A549 (cell line): ENCODE measurements around the gene MMP3.

Experiments used
- CEBPB ChIP-seq, 2 experiments: fragments of >200 bp in 1 of 2; sonication (Bioruptor Twin) in 1 of 2; formaldehyde crosslinking in 1 of 2; IDR thresholded peaks; 2 replicates each; pipeline ENCODE4 v1.6.1; 2012 to 2016
- CHD2 ChIP-seq: fragments of 150-350 bp; IDR thresholded peaks from 2 replicates; pipeline ENCODE4 v1.6.1; 2014; ENCODE audit warnings: low read length; ENCODE audit not compliant: partially characterized antibody
- CTCF ChIP-seq: fragments of >200 bp; sonication (Bioruptor Twin); formaldehyde crosslinking; IDR thresholded peaks from 3 replicates; pipeline ENCODE4 v1.5.1; 2016
- EP300 ChIP-seq, 2 experiments: fragments of >200 bp; sonication (Bioruptor Twin); formaldehyde crosslinking; IDR thresholded peaks; 2 replicates in 1 of 2; 3 replicates in 1 of 2; pipeline ENCODE4 v1.6.1; 2016 to 2017
- HMGXB4 ChIP-seq: fragments of 250-450 bp; sonication (Bioruptor Pico); IDR thresholded peaks from 2 replicates; pipeline ENCODE4 v1.5.0; 2021; ENCODE audit warnings: mild to moderate bottlenecking, moderate library complexity, borderline replicate concordance
- JUN ChIP-seq, 2 experiments: fragments of >200 bp; sonication (Bioruptor Twin); formaldehyde crosslinking; IDR thresholded peaks; 2 replicates in 1 of 2; 3 replicates in 1 of 2; pipeline ENCODE4 v1.6.1; 2016 to 2017
- JUNB ChIP-seq: fragments of >200 bp; sonication (Bioruptor Twin); formaldehyde crosslinking; IDR thresholded peaks from 2 replicates; pipeline ENCODE4 v1.6.1; 2016
- NR3C1 ChIP-seq: fragments of >200 bp; sonication (Bioruptor Twin); formaldehyde crosslinking; IDR thresholded peaks from 3 replicates; pipeline ENCODE4 v1.6.1; 2017
- POLR2A ChIP-seq: IDR thresholded peaks from 2 replicates; pipeline ENCODE4 v1.6.1; 2012; ENCODE audit warnings: mild to moderate bottlenecking, low read length
- RAD21 ChIP-seq, 2 experiments: fragments of >200 bp in 1 of 2; sonication (Bioruptor Twin) in 1 of 2; formaldehyde crosslinking in 1 of 2; IDR thresholded peaks in 1 of 2; conservative IDR thresholded peaks in 1 of 2; 2 replicates in 1 of 2; 3 replicates in 1 of 2; pipeline ENCODE4 v1.6.1; 2012 to 2018; ENCODE audit warnings: inconsistent platforms in 1 of 2
- RCOR1 ChIP-seq: fragments of 150-350 bp; IDR thresholded peaks from 2 replicates; pipeline ENCODE4 v1.6.1; 2014; ENCODE audit warnings: antibody characterized with exemption, low read length, low read depth
- USF2 ChIP-seq: fragments of 450-650 bp; IDR thresholded peaks from 2 replicates; pipeline ENCODE4 v1.6.1; 2014; ENCODE audit warnings: antibody characterized with exemption
- TF ChIP-seq, protein P1 (sequence below): fragments of 200-600 bp; sonication (generic); IDR thresholded peaks from 2 replicates; pipeline ENCODE4 v1.6.1; 2016; ENCODE audit warnings: antibody characterized with exemption, mild to moderate bottlenecking, moderate library complexity
- TF ChIP-seq, protein P2 (sequence below): fragments of 150-350 bp; IDR thresholded peaks from 2 replicates; pipeline ENCODE4 v1.6.1; 2014; ENCODE audit warnings: low read depth, mild to moderate bottlenecking, low read length

GRCh38 chr11:102837156-102837555 is 6.3 kb downstream of the MMP3 start:
- TF ChIP-seq POLR2A (no peak), CTCF (no peak), USF2 (no peak), CHD2 (no peak), CEBPB (IDR thresholded peaks at IDR 0.05) (no peak), JUNB (no peak), HMGXB4 (no peak), RAD21 (conservative IDR thresholded peaks at IDR 0.05 in 1 of 2, IDR thresholded peaks at IDR 0.05 in 1 of 2) (no peak), NR3C1 (no peak), JUN (IDR thresholded peaks at IDR 0.05) (no peak), RCOR1 (no peak), EP300 (IDR thresholded peaks at IDR 0.05) (no peak)
- TF ChIP-seq, protein P1, sequence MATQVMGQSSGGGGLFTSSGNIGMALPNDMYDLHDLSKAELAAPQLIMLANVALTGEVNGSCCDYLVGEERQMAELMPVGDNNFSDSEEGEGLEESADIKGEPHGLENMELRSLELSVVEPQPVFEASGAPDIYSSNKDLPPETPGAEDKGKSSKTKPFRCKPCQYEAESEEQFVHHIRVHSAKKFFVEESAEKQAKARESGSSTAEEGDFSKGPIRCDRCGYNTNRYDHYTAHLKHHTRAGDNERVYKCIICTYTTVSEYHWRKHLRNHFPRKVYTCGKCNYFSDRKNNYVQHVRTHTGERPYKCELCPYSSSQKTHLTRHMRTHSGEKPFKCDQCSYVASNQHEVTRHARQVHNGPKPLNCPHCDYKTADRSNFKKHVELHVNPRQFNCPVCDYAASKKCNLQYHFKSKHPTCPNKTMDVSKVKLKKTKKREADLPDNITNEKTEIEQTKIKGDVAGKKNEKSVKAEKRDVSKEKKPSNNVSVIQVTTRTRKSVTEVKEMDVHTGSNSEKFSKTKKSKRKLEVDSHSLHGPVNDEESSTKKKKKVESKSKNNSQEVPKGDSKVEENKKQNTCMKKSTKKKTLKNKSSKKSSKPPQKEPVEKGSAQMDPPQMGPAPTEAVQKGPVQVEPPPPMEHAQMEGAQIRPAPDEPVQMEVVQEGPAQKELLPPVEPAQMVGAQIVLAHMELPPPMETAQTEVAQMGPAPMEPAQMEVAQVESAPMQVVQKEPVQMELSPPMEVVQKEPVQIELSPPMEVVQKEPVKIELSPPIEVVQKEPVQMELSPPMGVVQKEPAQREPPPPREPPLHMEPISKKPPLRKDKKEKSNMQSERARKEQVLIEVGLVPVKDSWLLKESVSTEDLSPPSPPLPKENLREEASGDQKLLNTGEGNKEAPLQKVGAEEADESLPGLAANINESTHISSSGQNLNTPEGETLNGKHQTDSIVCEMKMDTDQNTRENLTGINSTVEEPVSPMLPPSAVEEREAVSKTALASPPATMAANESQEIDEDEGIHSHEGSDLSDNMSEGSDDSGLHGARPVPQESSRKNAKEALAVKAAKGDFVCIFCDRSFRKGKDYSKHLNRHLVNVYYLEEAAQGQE, result no peak
- TF ChIP-seq, protein P2, sequence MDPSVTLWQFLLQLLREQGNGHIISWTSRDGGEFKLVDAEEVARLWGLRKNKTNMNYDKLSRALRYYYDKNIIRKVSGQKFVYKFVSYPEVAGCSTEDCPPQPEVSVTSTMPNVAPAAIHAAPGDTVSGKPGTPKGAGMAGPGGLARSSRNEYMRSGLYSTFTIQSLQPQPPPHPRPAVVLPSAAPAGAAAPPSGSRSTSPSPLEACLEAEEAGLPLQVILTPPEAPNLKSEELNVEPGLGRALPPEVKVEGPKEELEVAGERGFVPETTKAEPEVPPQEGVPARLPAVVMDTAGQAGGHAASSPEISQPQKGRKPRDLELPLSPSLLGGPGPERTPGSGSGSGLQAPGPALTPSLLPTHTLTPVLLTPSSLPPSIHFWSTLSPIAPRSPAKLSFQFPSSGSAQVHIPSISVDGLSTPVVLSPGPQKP, result no peak
